Adrenal gland (tissue), 5 donors: ENCODE results near the gene OTOF.

Source experiments
- POLR2A ChIP-seq, 2 donors: fragments of 450-650 bp; IDR thresholded peaks; one replicate each; pipeline ENCODE4 v1.6.1; 2017; ENCODE audit warnings: antibody characterized with exemption in 2 of 2, mild to moderate bottlenecking in 2 of 2, moderate library complexity in 1 of 2
- TF ChIP-seq, protein P1 (sequence below), 6 experiments: fragments of 450-650 bp in 4 of 6; fragments of 200-600 bp in 2 of 6; sonication (generic) in 1 of 6; IDR thresholded peaks; 1 replicate in 5 of 6; 2 replicates in 1 of 6; pipeline versions ENCODE4 v1.5.1 to v1.8.0; 2016 to 2021; ENCODE audit warnings: antibody characterized with exemption in 6 of 6, mild to moderate bottlenecking in 2 of 6, moderate library complexity in 1 of 6
- donor health status: DM: no; HTN: no; CAD: no.

- TF ChIP-seq, protein P1, sequence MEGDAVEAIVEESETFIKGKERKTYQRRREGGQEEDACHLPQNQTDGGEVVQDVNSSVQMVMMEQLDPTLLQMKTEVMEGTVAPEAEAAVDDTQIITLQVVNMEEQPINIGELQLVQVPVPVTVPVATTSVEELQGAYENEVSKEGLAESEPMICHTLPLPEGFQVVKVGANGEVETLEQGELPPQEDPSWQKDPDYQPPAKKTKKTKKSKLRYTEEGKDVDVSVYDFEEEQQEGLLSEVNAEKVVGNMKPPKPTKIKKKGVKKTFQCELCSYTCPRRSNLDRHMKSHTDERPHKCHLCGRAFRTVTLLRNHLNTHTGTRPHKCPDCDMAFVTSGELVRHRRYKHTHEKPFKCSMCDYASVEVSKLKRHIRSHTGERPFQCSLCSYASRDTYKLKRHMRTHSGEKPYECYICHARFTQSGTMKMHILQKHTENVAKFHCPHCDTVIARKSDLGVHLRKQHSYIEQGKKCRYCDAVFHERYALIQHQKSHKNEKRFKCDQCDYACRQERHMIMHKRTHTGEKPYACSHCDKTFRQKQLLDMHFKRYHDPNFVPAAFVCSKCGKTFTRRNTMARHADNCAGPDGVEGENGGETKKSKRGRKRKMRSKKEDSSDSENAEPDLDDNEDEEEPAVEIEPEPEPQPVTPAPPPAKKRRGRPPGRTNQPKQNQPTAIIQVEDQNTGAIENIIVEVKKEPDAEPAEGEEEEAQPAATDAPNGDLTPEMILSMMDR (IDR thresholded peaks at IDR 0.05): no peak
- TF ChIP-seq POLR2A (IDR thresholded peaks at IDR 0.05): no peak
These were observed 45.1 kb downstream of the OTOF start for GRCh38 chr2:26432859-26433258.
